Neural progenitor cell (in vitro differentiated cells): ENCODE measurements around the gene SIVA1.

Experiments
- EZH2 ChIP-seq: fragments of 200-600 bp; sonication (generic); IDR thresholded peaks from 2 replicates; pipeline ENCODE4 v1.6.1; 2017; ENCODE audit warnings: antibody characterized with exemption, mild to moderate bottlenecking, moderate library complexity
- EZH2phosphoT487 ChIP-seq: fragments of 200-600 bp; sonication (generic); IDR thresholded peaks from 2 replicates; pipeline ENCODE4 v1.6.1; 2017; ENCODE audit warnings: antibody characterized with exemption
- TF ChIP-seq, protein P1 (sequence below): fragments of 200-600 bp; sonication (generic); IDR thresholded peaks from 2 replicates; pipeline ENCODE4 v1.5.1; 2017; ENCODE audit warnings: antibody characterized with exemption, mild to moderate bottlenecking

DNA sequence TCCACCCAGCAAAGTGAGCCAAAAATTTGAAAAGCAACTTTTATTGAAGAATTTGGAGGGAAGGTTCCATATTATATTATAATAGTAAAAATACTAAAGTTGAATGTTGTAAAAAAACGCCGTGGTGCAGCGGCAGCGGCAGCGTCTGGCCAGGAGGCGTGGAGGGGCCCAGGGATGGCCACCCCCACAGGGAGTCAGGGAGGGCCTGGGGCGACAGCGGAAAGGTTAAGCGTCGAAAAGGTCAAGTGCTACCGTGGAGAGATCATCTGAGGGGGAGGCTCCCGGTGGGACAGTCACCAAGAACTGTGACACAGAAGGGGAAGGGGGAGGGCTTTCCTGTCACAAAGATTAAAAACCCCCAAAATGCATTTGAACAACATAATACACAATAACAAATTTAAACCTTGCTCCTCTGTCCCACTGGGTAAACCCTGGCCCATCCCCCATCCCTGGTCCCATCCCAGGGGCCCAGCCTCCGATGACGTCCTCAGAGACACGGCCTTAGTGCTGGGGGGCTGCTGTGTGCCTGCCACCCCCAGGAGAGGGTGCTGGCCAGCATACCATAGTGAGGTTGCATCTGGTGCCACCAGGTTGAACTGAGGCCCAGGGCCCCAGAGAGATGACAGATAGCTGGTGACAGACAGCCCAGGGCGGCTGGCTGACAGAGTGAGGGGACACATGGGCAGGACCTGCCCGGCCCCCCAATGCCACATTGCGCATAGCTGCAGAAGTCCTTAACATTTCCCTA, 16.6 kb downstream of the SIVA1 start:
- TF ChIP-seq, protein P1, sequence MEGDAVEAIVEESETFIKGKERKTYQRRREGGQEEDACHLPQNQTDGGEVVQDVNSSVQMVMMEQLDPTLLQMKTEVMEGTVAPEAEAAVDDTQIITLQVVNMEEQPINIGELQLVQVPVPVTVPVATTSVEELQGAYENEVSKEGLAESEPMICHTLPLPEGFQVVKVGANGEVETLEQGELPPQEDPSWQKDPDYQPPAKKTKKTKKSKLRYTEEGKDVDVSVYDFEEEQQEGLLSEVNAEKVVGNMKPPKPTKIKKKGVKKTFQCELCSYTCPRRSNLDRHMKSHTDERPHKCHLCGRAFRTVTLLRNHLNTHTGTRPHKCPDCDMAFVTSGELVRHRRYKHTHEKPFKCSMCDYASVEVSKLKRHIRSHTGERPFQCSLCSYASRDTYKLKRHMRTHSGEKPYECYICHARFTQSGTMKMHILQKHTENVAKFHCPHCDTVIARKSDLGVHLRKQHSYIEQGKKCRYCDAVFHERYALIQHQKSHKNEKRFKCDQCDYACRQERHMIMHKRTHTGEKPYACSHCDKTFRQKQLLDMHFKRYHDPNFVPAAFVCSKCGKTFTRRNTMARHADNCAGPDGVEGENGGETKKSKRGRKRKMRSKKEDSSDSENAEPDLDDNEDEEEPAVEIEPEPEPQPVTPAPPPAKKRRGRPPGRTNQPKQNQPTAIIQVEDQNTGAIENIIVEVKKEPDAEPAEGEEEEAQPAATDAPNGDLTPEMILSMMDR = no peak
- TF ChIP-seq EZH2 = no peak
- TF ChIP-seq EZH2phosphoT487 = no peak
